BJ (cell line): ENCODE data around the gene WNT4. TPM values are rescaled to one million over a fixed set of nuclear protein-coding genes. Genes with fewer than 3 reads are reported as not detected.

Experiments
- CTCF ChIA-PET: fragments of 350-600 bp; formaldehyde crosslinking; extraction: SDS; loops from one replicate; lab custom pipeline; 2021; ENCODE audit warnings: antibody characterized with exemption, inconsistent platforms; lab: Yijun Ruan, JAX
- POLR2A ChIA-PET: fragments of 300-600 bp; sonication (Branson Sonifier 250); formaldehyde crosslinking; extraction: SDS; loops from one replicate; lab custom pipeline; 2021; ENCODE audit warnings: antibody characterized with exemption; lab: Charles Lee
- DNase-seq: peaks from one replicate; pipeline ENCODE4 v3.0.0-alpha.2; 2011; ENCODE audit warnings: low read depth
- H3K27me3 ChIP-seq: 2 replicates; pipeline ENCODE4 v1.6.0; 2011; ENCODE audit warnings: low read length; ENCODE audit not compliant: control insufficient read depth, insufficient read depth
- H3K36me3 ChIP-seq: 2 replicates; pipeline ENCODE4 v1.5.1; 2011; ENCODE audit warnings: low read length; ENCODE audit not compliant: control insufficient read depth, insufficient read depth
- H3K4me3 ChIP-seq: 2 replicates; pipeline ENCODE4 v1.5.1; 2011; ENCODE audit warnings: low read depth, mild to moderate bottlenecking, control low read depth, low read length
- CTCF ChIP-seq: IDR thresholded peaks from 2 replicates; pipeline ENCODE4 v1.5.1; 2011; ENCODE audit warnings: low read depth, mild to moderate bottlenecking, control low read depth, inconsistent platforms, low read length, moderate library complexity; ENCODE audit not compliant: insufficient read depth
- polyA plus RNA-seq: library from polyadenylated mRNA; depleted of rRNA; stranded (reverse); fragments of >200 nt; gene quantifications from 2 replicates; pipeline ENCODE4 v1.2.3, GENCODE V29; 2011; rRNA removed

WNT4 gene
- polyA plus RNA-seq, 1 experiment = 0.13 TPM

- Histone ChIP-seq H3K36me3 (no peaks in the 10 kb centered on the region; the same call in none of the 2 replicates), H3K4me3 (no peak overlapping the region), H3K27me3 (no peaks in the 10 kb centered on the region)
- TF ChIP-seq CTCF = no peak
- ChIA-PET POLR2A (no interaction called here), CTCF (no interaction called here)
- DNase-seq = no peak
Observed at GRCh38 chr1:22071511-22071910, 71.4 kb downstream of the WNT4 start.

Other genes starting within 250 kb of the WNT4 start
- 19.3 and 45.1 TPM in 2 replicates for gene HSPG2, start 205.8 kb downstream of the WNT4 start, polyA plus RNA-seq
- gene CELA3B, start 166.1 kb downstream of the WNT4 start, polyA plus RNA-seq = not detected in 2 replicates
- not detected in 2 replicates for gene CELA3A, start 141.4 kb downstream of the WNT4 start, polyA plus RNA-seq
- gene CDC42, start 90.4 kb downstream of the WNT4 start, polyA plus RNA-seq = 148 and 304 TPM in 2 replicates